ENCODE results near the gene DTNBP1. TPM values are rescaled to one million over a fixed set of nuclear protein-coding genes. Genes with fewer than 3 reads are reported as not detected.
"Not testable (repeated sequence)": the region's sequence is repeated elsewhere in the genome, so short reads cannot be mapped to it uniquely, and the experiment has no call there.

Gene DTNBP1
- total and polyA plus RNA-seq, 4 donors, result 26.2 to 37.1 (median 27.6) TPM

DNA sequence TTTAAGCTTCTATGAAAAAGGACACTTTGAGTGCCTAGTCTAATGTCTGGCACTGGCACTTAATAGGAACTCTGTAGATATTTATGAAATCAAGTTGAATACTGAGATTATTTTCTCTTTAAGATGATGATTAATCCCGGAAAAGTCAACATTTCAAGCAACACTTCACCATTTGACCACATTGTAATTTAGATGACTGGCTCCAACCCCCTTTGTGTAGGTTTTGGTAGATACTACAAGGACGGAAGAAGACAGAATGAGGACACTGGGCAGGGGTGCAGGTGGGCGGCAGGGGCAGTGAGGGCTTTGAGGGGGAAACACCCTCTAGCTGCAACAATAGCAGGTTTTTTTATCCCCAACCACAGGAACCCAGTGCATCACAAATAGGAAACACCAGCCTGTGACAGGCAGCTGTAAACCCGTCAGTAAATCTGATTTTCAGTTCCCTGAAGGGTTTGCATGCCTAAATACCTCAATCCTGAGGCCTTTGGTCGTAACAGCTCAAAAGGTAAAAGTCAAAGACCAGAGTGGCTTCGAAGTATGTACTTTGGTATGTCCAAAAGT lies 4.6 kb downstream of the DTNBP1 start:
- Histone ChIP-seq H3K9me3 (ENCODE audit: control insufficient read depth, low read length) (no peaks in the 10 kb centered on the region), H3K36me3 (ENCODE audit: control insufficient read depth in 1 of 2, insufficient read depth in 2 of 2, low read length in 1 of 2) (no peaks in the 10 kb centered on the region), H3K27me3 (ENCODE audit: control insufficient read depth in 1 of 2, insufficient read depth in 2 of 2, low read length in 1 of 2) (no peaks in the 10 kb centered on the region), H3K27ac (ENCODE audit: low read depth in 1 of 2, low read length in 2 of 2) (no peak overlapping the region), H3K4me3 (ENCODE audit: low read length in 2 of 2) (no peak overlapping the region), H3K4me1 (ENCODE audit: control insufficient read depth in 1 of 2, insufficient read depth in 2 of 2, low read length in 2 of 2) (no peaks in the 10 kb centered on the region)
- WGBS, 2 donors, result 84 to 94% methylated on average over 6 of the region's 6 CpGs
- DNase-seq (no peak), ATAC-seq (ENCODE audit: low FRiP score) (no peak)
- intact Hi-C loops (cut with DNase I), result no loop called here

DNA sequence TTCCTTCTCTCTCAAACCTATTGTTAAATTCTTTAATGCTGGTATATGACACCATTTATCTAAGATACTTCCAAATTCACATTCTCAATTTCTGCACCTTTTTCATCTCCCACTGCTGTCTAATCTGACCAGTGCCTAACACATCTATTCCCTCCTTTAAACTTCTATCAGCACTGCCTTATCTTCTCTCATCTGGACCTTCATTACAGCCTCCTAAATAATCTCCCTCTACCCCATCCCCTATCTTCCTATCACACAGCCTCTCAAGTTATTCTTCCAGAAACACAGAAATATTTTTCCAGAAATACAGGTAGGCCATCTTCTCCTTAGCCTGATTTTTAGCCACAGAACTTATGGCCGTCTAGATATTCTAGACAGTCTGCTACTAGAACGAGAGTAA lies 5.5 kb downstream of the DTNBP1 start:
- Histone ChIP-seq H3K27ac (ENCODE audit: low read depth in 1 of 2, low read length in 2 of 2) (no peak overlapping the region), H3K9me3 (ENCODE audit: control insufficient read depth, low read length) (no peaks in the 10 kb centered on the region), H3K27me3 (ENCODE audit: control insufficient read depth in 1 of 2, insufficient read depth in 2 of 2, low read length in 1 of 2) (no peaks in the 10 kb centered on the region), H3K36me3 (ENCODE audit: control insufficient read depth in 1 of 2, insufficient read depth in 2 of 2, low read length in 1 of 2) (no peaks in the 10 kb centered on the region), H3K4me1 (ENCODE audit: control insufficient read depth in 1 of 2, insufficient read depth in 2 of 2, low read length in 2 of 2) (no peaks in the 10 kb centered on the region), H3K4me3 (ENCODE audit: low read length in 2 of 2) (no peak overlapping the region)
- intact Hi-C loops (cut with DNase I), result no loop called here
- ATAC-seq (ENCODE audit: low FRiP score) (no peak), DNase-seq (no peak)
- 92 to 94% methylated on average over 2 of the region's 2 CpGs for WGBS, 2 donors

DNA sequence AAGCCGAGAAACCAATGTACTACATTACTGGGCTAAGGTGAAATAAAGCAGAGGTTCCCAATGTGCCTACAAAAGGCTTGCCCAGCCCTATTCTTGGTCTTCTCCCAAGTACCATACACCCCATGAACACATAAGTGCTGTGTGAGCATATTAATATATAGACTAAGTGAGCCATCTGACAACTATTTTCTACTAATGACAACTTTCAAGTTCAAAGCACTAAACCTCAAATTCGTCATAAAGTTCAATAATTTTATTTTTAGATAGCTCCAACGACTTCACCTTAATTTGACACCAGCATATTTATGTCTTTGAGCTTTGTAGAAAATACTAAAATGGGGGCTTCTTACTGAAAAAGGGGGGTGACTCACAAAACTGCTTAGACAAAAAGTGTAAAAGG lies 6.7 kb downstream of the DTNBP1 start:
- Histone ChIP-seq H3K36me3 (ENCODE audit: control insufficient read depth in 1 of 2, insufficient read depth in 2 of 2, low read length in 1 of 2) (no peaks in the 10 kb centered on the region), H3K9me3 (ENCODE audit: control insufficient read depth, low read length) (no peaks in the 10 kb centered on the region), H3K27ac (ENCODE audit: low read depth in 1 of 2, low read length in 2 of 2) (no peak overlapping the region), H3K4me1 (ENCODE audit: control insufficient read depth in 1 of 2, insufficient read depth in 2 of 2, low read length in 2 of 2) (no peaks in the 10 kb centered on the region), H3K4me3 (ENCODE audit: low read length in 2 of 2) (no peak overlapping the region), H3K27me3 (ENCODE audit: control insufficient read depth in 1 of 2, insufficient read depth in 2 of 2, low read length in 1 of 2) (no peaks in the 10 kb centered on the region)
- DNase-seq (no peak), ATAC-seq (ENCODE audit: low FRiP score) (no peak)
- intact Hi-C loops (cut with DNase I), result no loop called here
- WGBS, 2 donors, result 81 to 85% methylated on average over 3 of the region's 3 CpGs

DNA sequence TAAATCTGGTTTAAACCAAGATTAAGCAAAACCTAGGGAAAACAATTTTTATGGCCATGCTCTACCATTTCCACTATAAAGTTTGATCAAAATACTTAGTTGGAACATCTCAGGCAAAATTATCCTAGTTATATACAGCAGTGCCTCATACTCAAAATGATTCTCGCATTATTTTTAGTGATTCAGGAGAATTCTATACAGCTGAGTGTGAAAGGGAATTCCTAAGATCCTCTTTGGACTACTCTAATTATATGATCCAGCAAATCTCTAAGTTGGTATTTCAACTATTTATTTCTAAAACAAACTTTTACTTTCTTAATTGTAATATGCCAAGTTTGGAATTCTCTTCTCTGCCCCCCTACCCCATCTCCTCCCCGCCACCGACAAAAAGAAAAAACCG lies 8.6 kb downstream of the DTNBP1 start:
- Histone ChIP-seq H3K27ac (ENCODE audit: low read depth in 1 of 2, low read length in 2 of 2) (no peak overlapping the region), H3K9me3 (ENCODE audit: control insufficient read depth, low read length) (no peaks in the 10 kb centered on the region), H3K4me3 (ENCODE audit: low read length in 2 of 2) (no peak overlapping the region), H3K36me3 (ENCODE audit: control insufficient read depth in 1 of 2, insufficient read depth in 2 of 2, low read length in 1 of 2) (no peaks in the 10 kb centered on the region), H3K4me1 (ENCODE audit: control insufficient read depth in 1 of 2, insufficient read depth in 2 of 2, low read length in 2 of 2) (no peaks in the 10 kb centered on the region), H3K27me3 (ENCODE audit: control insufficient read depth in 1 of 2, insufficient read depth in 2 of 2, low read length in 1 of 2) (no peaks in the 10 kb centered on the region)
- WGBS, 2 donors, result 92 to 93% methylated on average over 4 of the region's 4 CpGs
- no peak for ATAC-seq (ENCODE audit: low FRiP score)
- no peak for DNase-seq
- intact Hi-C loops (cut with DNase I), result no loop called here

DNA sequence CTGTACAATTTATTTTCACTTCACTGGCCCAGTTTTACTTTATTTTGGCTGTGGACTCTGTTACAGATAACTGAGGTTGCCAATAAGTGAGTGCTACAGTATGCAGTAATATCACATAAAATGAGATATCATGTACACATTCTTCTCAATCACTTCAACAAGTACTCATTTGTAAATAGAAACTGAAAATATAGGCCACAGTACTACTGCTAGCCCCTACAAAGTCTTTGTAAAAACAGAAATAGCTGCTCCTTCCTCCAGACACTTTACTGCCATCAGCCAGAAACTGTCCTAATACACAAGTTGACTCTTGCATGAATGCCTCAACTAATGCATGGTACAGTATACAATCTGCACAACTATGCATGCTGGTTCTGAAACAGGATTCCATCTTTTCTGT lies 9.2 kb downstream of the DTNBP1 start:
- H3K4me3 ChIP-seq (ENCODE audit: low read length in 2 of 2), result no peak overlapping the region
- no peaks in the 10 kb centered on the region for H3K27me3 ChIP-seq (ENCODE audit: control insufficient read depth in 1 of 2, insufficient read depth in 2 of 2, low read length in 1 of 2)
- ATAC-seq (ENCODE audit: low FRiP score) (no peak), DNase-seq (no peak)
- intact Hi-C loops (cut with DNase I), result no loop called here
- no peaks in the 10 kb centered on the region for H3K4me1 ChIP-seq (ENCODE audit: control insufficient read depth in 1 of 2, insufficient read depth in 2 of 2, low read length in 2 of 2)
- H3K36me3 ChIP-seq (ENCODE audit: control insufficient read depth in 1 of 2, insufficient read depth in 2 of 2, low read length in 1 of 2), result no peaks in the 10 kb centered on the region
- H3K9me3 ChIP-seq (ENCODE audit: control insufficient read depth, low read length), result no peaks in the 10 kb centered on the region
- H3K27ac ChIP-seq (ENCODE audit: low read depth in 1 of 2, low read length in 2 of 2), result no peak overlapping the region

DNA sequence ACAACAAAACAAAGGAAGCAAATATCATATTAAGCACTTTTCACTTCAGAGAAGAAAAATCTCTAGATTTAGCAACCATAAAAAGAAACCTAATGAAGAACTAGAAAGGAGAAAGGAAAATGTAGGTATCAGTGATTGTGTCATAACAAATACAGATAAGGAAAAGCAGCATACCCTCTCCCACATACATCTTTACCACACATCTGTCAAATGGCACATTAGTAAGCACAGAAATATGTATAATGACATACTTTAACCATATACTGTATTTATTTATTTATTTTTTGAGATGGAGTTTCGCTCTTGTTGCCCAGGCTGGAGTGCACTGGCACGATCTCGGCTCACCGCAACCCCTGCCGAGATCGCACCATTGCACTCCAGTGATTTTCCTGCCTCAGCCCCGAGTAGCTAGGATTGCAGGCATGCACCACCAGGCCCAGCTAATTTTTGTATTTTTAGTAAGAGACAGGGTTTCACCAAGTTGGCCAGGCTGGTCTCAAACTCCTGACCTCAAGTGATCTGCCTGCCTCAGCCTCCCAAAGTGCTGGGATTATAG lies 12.7 kb downstream of the DTNBP1 start:
- DNase-seq; H3K4me1 ChIP-seq (ENCODE audit: control insufficient read depth in 1 of 2, insufficient read depth in 2 of 2, low read length in 2 of 2); H3K27ac ChIP-seq (ENCODE audit: low read depth in 1 of 2, low read length in 2 of 2); H3K27me3 ChIP-seq (ENCODE audit: control insufficient read depth in 1 of 2, insufficient read depth in 2 of 2, low read length in 1 of 2); H3K4me3 ChIP-seq (ENCODE audit: low read length in 2 of 2); ATAC-seq (ENCODE audit: low FRiP score); H3K36me3 ChIP-seq (ENCODE audit: control insufficient read depth in 1 of 2, insufficient read depth in 2 of 2, low read length in 1 of 2); intact Hi-C loops (cut with DNase I); H3K9me3 ChIP-seq (ENCODE audit: control insufficient read depth, low read length): not testable (repeated sequence)
- 91 to 95% methylated on average over 7 of the region's 7 CpGs for WGBS, 2 donors

DNA sequence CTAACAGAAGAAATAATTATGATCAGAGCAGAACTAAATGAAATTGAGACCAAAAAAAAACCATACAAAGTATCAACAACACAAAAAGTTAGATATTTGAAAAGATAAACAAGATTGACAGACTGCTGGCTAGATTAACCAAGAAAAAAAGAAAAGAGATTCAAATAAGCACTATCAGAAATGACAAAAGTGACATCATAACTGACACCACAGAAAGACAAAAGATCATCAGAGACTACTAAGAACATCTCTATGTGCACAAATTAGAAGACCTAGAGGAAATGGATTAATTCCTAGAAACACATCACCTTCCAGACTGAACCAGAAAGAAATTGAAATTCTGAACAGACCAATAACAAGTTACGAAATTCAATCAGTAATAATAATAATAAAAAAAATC lies 17.9 kb downstream of the DTNBP1 start:
- intact Hi-C loops (cut with DNase I), result no loop called here
- no peak for DNase-seq
- Histone ChIP-seq H3K27ac (ENCODE audit: low read depth in 1 of 2, low read length in 2 of 2) (no peak overlapping the region), H3K27me3 (ENCODE audit: control insufficient read depth in 1 of 2, insufficient read depth in 2 of 2, low read length in 1 of 2) (no peaks in the 10 kb centered on the region), H3K4me1 (ENCODE audit: control insufficient read depth in 1 of 2, insufficient read depth in 2 of 2, low read length in 2 of 2) (no peaks in the 10 kb centered on the region), H3K9me3 (ENCODE audit: control insufficient read depth, low read length) (no peaks in the 10 kb centered on the region), H3K4me3 (ENCODE audit: low read length in 2 of 2) (no peak overlapping the region), H3K36me3 (ENCODE audit: control insufficient read depth in 1 of 2, insufficient read depth in 2 of 2, low read length in 1 of 2) (no peaks in the 10 kb centered on the region)
- ATAC-seq (ENCODE audit: low FRiP score), result no peak
- 84 to 99% methylated on average over 1 of the region's 1 CpG for WGBS, 2 donors

DNA sequence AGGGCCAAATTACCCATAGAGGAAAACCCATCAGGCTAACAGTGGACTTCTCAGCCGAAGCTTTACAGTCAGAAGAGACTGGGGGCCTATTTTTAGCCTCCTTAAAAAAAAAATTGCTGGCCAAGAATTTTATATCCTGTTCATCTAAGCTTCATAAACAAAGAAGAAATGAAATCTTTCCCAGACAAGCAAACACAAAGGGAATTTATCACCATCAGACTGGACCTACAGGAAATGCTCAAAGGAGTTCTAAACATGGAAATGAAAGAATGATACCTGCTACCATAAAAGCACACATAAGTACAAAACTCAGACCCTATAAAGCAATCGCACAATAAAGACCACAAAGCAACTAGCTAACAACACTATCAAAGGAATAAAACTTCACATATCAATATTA lies 19.3 kb downstream of the DTNBP1 start:
- Histone ChIP-seq H3K4me1 (ENCODE audit: control insufficient read depth in 1 of 2, insufficient read depth in 2 of 2, low read length in 2 of 2) (no peaks in the 10 kb centered on the region), H3K36me3 (ENCODE audit: control insufficient read depth in 1 of 2, insufficient read depth in 2 of 2, low read length in 1 of 2) (no peaks in the 10 kb centered on the region), H3K9me3 (ENCODE audit: control insufficient read depth, low read length) (no peaks in the 10 kb centered on the region), H3K4me3 (ENCODE audit: low read length in 2 of 2) (no peak overlapping the region), H3K27ac (ENCODE audit: low read depth in 1 of 2, low read length in 2 of 2) (no peak overlapping the region), H3K27me3 (ENCODE audit: control insufficient read depth in 1 of 2, insufficient read depth in 2 of 2, low read length in 1 of 2) (no peaks in the 10 kb centered on the region)
- intact Hi-C loops (cut with DNase I), result no loop called here
- no peak for ATAC-seq (ENCODE audit: low FRiP score)
- 89 to 91% methylated on average over 2 of the region's 2 CpGs for WGBS, 2 donors
- DNase-seq, result no peak

DNA sequence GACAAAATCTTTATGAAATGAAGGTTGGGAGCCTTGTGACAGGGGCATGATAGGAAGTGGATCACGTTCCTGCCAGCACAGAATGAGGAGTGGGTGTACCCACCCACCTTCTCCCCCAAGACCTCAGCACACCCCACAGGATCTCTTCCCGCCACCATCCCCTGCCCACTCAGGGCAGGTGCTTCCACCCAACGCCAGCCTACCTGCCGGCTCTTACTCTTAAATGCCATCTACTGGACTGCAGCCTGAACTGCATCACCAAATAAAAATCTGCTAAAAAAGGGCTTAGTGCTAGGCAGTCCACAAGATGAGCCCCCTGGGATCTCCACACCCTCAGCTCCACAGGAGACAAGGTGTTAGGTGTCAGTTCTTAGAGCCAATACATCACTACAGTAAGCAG lies 20.6 kb downstream of the DTNBP1 start:
- Histone ChIP-seq H3K36me3 (ENCODE audit: control insufficient read depth in 1 of 2, insufficient read depth in 2 of 2, low read length in 1 of 2) (no peaks in the 10 kb centered on the region), H3K4me1 (ENCODE audit: control insufficient read depth in 1 of 2, insufficient read depth in 2 of 2, low read length in 2 of 2) (no peaks in the 10 kb centered on the region), H3K4me3 (ENCODE audit: low read length in 2 of 2) (no peak overlapping the region), H3K9me3 (ENCODE audit: control insufficient read depth, low read length) (no peaks in the 10 kb centered on the region), H3K27ac (ENCODE audit: low read depth in 1 of 2, low read length in 2 of 2) (no peak overlapping the region), H3K27me3 (ENCODE audit: control insufficient read depth in 1 of 2, insufficient read depth in 2 of 2, low read length in 1 of 2) (no peaks in the 10 kb centered on the region)
- 75 to 81% methylated on average over 4 of the region's 4 CpGs for WGBS, 2 donors
- ATAC-seq (ENCODE audit: low FRiP score), result no peak
- DNase-seq, result no peak
- intact Hi-C loops (cut with DNase I), result no loop called here
